ENCODE results near the gene PURA.

DNA sequence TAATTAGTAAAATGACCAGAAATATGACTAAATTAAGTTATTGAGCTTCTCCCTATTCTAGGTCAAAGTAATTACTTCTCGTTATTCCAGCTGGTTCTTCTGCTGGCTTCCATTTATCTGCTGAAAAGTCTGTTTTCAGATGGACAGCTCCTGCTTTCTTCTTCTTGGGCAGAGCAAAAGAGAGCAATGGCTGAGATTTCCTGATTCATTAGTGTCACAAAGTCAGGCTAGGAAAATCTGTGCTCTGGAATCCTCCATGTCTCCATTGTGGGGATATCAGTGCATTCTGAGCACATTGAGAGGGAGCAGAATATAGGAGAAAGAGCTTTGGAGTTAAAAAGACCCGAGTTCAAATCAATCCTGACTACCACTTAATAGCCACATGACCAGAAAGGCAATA, 37.1 kb upstream of the PURA start:
- TF ChIP-seq POLR2A (IDR thresholded peaks at IDR 0.05; ENCODE audit: low read depth, low read length) (no peak), POLR2AphosphoS5 (IDR thresholded peaks at IDR 0.05; ENCODE audit: low read depth, low read length) (no peak), TAF1 (IDR thresholded peaks at IDR 0.05; ENCODE audit: borderline replicate concordance, low read depth, low read length) (no peak)

All from GM12892 (cell line).